GM12873 (cell line): ENCODE data around the gene ETHE1.

Experiments used
- CTCF ChIP-seq: IDR thresholded peaks from 2 replicates; pipeline ENCODE4 v1.5.1; 2012; ENCODE audit warnings: low read depth, mild to moderate bottlenecking, moderate library complexity, low read length, control low read depth; ENCODE audit not compliant: insufficient read depth; ENCODE audit errors: missing control alignments

Gene ETHE1

DNA sequence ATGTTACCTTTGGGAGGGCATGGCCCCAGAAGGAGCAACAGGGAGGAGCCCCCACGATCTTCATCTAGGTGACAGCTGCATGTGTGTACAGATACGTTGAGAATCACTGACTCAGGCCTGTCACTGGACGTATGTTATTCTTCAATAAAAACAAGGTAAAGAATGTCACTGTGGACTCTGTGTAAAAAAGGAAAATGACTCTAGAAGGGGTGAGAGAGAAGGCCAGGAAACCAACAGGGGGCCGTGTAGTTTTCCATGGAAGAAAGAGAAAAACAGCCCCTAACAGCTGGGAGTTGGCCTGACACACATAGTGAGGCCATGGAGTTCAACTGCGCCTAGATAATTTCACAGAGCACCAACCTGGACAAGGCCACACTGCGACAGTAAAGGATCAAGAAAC is 59.7 kb downstream of the ETHE1 start:
- no peak for TF ChIP-seq CTCF

GRCh38 chr19:43466793-43467192 is 60.2 kb downstream of the ETHE1 start:
- no peak for TF ChIP-seq CTCF

- TF ChIP-seq CTCF, result no peak
Measured at GRCh38 chr19:43465468-43466120, 61.4 kb downstream of the ETHE1 start, which contains the start of gene LYPD3. Gene LYPD3, minus strand, starts transcription at chr19:43465608. Its CDS starts 37 bp downstream, at chr19:43465571.

DNA sequence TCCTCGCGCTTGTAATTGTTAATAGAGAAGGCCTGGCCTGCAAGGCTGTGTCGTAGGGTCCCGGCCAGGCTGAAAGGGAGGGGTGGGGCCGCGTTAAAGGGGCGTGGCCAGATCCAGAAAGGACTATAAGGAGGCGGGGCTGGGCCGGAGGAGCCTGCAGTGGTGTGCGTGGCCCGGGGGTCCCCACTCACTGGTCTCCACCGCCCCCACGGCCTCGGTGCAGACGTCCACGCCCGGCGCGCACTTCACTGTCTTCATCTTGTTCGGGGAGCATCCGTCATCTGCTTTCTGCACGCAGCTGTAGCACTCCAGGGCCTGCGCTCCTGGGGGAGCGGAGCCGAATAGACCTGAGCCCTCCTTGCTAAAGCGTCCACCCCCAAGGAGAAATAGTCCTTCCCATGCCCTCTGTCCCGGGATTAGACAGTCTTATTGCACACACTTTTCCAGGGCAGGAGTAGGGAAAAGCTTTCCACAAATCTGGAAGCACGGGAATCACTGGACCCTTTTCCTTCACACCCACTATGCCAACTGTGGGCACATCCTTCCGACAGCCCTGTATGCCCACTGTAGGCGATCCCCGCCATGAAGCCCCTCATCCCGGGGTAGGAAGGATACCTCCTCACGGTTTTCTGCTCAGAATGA is 62.7 kb downstream of the ETHE1 start:
- TF ChIP-seq CTCF, result no peak

DNA sequence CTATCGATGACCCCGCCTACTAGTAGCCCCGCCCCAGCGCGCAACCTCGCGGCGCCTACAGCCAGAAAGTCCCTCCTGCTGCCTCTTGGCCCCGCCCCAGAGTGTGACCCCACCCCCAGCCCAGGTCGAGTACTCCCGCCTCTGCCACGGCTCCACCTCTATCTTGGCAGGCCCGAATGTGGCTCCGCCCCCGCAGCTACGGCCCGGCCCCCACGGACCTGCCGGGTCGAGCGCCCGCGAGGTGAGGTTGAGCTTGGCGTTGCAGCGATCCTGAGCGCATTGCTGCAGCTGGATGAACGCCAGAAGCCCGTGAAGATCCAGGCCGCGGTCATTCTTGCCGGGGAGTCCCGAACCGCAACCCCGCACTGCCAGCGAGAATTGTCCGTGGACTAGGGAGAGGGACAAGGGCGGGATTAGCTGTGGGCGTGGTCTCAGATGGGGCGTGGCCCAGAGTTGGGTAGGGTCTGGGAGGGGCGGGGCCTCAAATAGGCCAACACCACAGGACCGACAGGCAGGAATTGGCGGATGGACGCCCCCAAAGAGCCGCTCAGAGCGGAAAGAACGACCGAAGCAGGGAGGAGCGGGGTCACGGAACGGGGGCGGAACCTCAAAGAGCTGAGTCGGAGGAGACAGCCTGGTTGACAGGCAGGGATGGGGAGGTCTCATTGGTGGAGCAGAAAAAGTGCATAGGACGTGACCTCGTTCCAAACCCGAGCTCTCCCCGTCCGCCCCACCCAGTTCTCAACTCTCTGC is 63.4 kb downstream of the ETHE1 start:
- TF ChIP-seq CTCF, result no peak

- no peak for TF ChIP-seq CTCF
Measured at GRCh38 chr19:43462785-43463380, 64.1 kb downstream of the ETHE1 start.

DNA sequence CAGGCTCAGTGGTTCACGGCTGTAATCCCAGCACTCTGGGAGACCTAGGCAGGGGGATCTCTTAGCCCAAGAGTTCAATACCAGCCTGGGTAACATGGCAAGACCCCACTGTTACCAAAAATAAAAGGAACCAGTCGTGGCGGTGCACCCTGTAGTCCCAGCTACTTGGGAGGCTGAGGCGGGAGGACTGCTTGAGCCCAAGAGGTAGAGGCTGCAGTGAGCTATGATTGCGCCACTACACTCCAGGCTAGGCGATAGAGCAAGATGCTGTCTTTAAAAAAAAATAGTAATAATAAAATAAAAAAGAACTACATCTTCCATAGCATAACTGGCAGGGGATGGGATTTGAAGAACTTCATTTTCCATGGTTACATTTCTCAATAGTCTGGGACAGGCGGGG is 64.6 kb downstream of the ETHE1 start:
- no peak for TF ChIP-seq CTCF
